ENCODE data around the gene ARHGAP29.

Gene ARHGAP29

GRCh38 chr1:94253456-94254017 lies 16.2 kb upstream of the ARHGAP29 start:
- H3K4me3 ChIP-seq (ENCODE audit: low read length), result no peak overlapping the region
- no peak overlapping the region for H2BK5ac ChIP-seq (ENCODE audit: low read length)
- H3K4ac ChIP-seq (ENCODE audit: low read depth, low read length), result no peak overlapping the region
- H3K79me1 ChIP-seq (ENCODE audit: low read length), result no peaks in the 10 kb centered on the region
- no peak overlapping the region for H2BK15ac ChIP-seq (replicated peaks; ENCODE audit: low read depth)
- H3K56ac ChIP-seq (ENCODE audit: low read length), result no peak overlapping the region
- no peak overlapping the region for H4K5ac ChIP-seq (ENCODE audit: low read length)
- no peak overlapping the region for H3K4me2 ChIP-seq (ENCODE audit: low read length)
- no peak overlapping the region for H3K23ac ChIP-seq (ENCODE audit: low read length)
- H3K27me3 ChIP-seq (ENCODE audit: insufficient read depth, low read length, poor library complexity), result peaks cover 2% of the 10 kb centered on the region
- no peak overlapping the region for H2AK5ac ChIP-seq (ENCODE audit: low read length)
- no peak overlapping the region for H3K9ac ChIP-seq (ENCODE audit: low read length)
- H2BK120ac ChIP-seq (ENCODE audit: low read depth, low read length), result no peak overlapping the region
- WGBS (ENCODE audit: extremely low coverage, insufficient coverage, low lambda C conversion rate), result no CpG with 5 or more reads among the region's 9 CpGs
- H3K18ac ChIP-seq (ENCODE audit: low read length), result no peak overlapping the region
- H3K36me3 ChIP-seq (ENCODE audit: control insufficient read depth, insufficient read depth, low read length), result no peaks in the 10 kb centered on the region
- H3K79me2 ChIP-seq (ENCODE audit: control insufficient read depth, insufficient read depth, low read length), result no peaks in the 10 kb centered on the region
- H4K8ac ChIP-seq (ENCODE audit: low read depth, low read length), result no peak overlapping the region
- H3K27ac ChIP-seq (ENCODE audit: low read depth, low read length), result no peak overlapping the region
- no peaks in the 10 kb centered on the region for H3K4me1 ChIP-seq (ENCODE audit: control insufficient read depth, low read depth, low read length)
- DNase-seq, result no peak

GRCh38 chr1:94250341-94250740 lies 13.0 kb upstream of the ARHGAP29 start:
- H2BK15ac ChIP-seq (replicated peaks; ENCODE audit: low read depth), result no peak overlapping the region
- H3K27me3 ChIP-seq (ENCODE audit: insufficient read depth, low read length, poor library complexity), result peaks cover 4% of the 10 kb centered on the region
- peak; percentile 7 for DNase-seq
- no peaks in the 10 kb centered on the region for H3K36me3 ChIP-seq (ENCODE audit: control insufficient read depth, insufficient read depth, low read length)
- H3K4me2 ChIP-seq (ENCODE audit: low read length), result no peak overlapping the region
- WGBS (ENCODE audit: extremely low coverage, insufficient coverage, low lambda C conversion rate), result no CpG with 5 or more reads among the region's 3 CpGs
- H2AK5ac ChIP-seq (ENCODE audit: low read length), result no peak overlapping the region
- H3K18ac ChIP-seq (ENCODE audit: low read length), result no peak overlapping the region
- no peak overlapping the region for H2BK120ac ChIP-seq (ENCODE audit: low read depth, low read length)
- H3K4me1 ChIP-seq (ENCODE audit: control insufficient read depth, low read depth, low read length), result no peaks in the 10 kb centered on the region
- no peak overlapping the region for H3K9ac ChIP-seq (ENCODE audit: low read length)
- no peak overlapping the region for H4K8ac ChIP-seq (ENCODE audit: low read depth, low read length)
- H3K23ac ChIP-seq (ENCODE audit: low read length), result no peak overlapping the region
- H4K5ac ChIP-seq (ENCODE audit: low read length), result no peak overlapping the region
- H3K4me3 ChIP-seq (ENCODE audit: low read length), result no peak overlapping the region
- no peak overlapping the region for H3K56ac ChIP-seq (ENCODE audit: low read length)
- no peaks in the 10 kb centered on the region for H3K79me2 ChIP-seq (ENCODE audit: control insufficient read depth, insufficient read depth, low read length)
- no peak overlapping the region for H3K27ac ChIP-seq (ENCODE audit: low read depth, low read length)
- no peak overlapping the region for H3K4ac ChIP-seq (ENCODE audit: low read depth, low read length)
- no peak overlapping the region for H2BK5ac ChIP-seq (ENCODE audit: low read length)
- no peaks in the 10 kb centered on the region for H3K79me1 ChIP-seq (ENCODE audit: low read length)

- Histone ChIP-seq H3K4me3 (ENCODE audit: low read length) (no peak overlapping the region), H4K5ac (ENCODE audit: low read length) (no peak overlapping the region), H2BK5ac (ENCODE audit: low read length) (no peak overlapping the region), H3K4me2 (ENCODE audit: low read length) (no peak overlapping the region), H3K27me3 (ENCODE audit: insufficient read depth, low read length, poor library complexity) (peaks cover 2% of the 10 kb centered on the region), H3K18ac (ENCODE audit: low read length) (no peak overlapping the region), H3K4me1 (ENCODE audit: control insufficient read depth, low read depth, low read length) (no peaks in the 10 kb centered on the region), H3K56ac (ENCODE audit: low read length) (no peak overlapping the region), H3K4ac (ENCODE audit: low read depth, low read length) (no peak overlapping the region), H3K79me1 (ENCODE audit: low read length) (no peaks in the 10 kb centered on the region), H3K23ac (ENCODE audit: low read length) (no peak overlapping the region), H3K9ac (ENCODE audit: low read length) (no peak overlapping the region), H3K27ac (ENCODE audit: low read depth, low read length) (no peak overlapping the region), H3K36me3 (ENCODE audit: control insufficient read depth, insufficient read depth, low read length) (no peaks in the 10 kb centered on the region), H2BK120ac (ENCODE audit: low read depth, low read length) (no peak overlapping the region), H2BK15ac (replicated peaks; ENCODE audit: low read depth) (no peak overlapping the region), H3K79me2 (ENCODE audit: control insufficient read depth, insufficient read depth, low read length) (no peaks in the 10 kb centered on the region), H4K8ac (ENCODE audit: low read depth, low read length) (no peak overlapping the region), H2AK5ac (ENCODE audit: low read length) (no peak overlapping the region)
- no CpG with 5 or more reads among the region's 11 CpGs for WGBS (ENCODE audit: extremely low coverage, insufficient coverage, low lambda C conversion rate)
- DNase-seq, result no peak
Observed at GRCh38 chr1:94248956-94249688, 11.7 kb upstream of the ARHGAP29 start.

GRCh38 chr1:94247138-94248094 lies 10.0 kb upstream of the ARHGAP29 start:
- Histone ChIP-seq H3K4me3 (ENCODE audit: low read length) (peak overlapping the region; percentile 63), H4K8ac (ENCODE audit: low read depth, low read length) (no peak overlapping the region), H3K4me2 (ENCODE audit: low read length) (peak overlapping the region; percentile 85), H3K27me3 (ENCODE audit: insufficient read depth, low read length, poor library complexity) (peaks cover 2% of the 10 kb centered on the region), H4K5ac (ENCODE audit: low read length) (no peak overlapping the region), H2BK120ac (ENCODE audit: low read depth, low read length) (no peak overlapping the region), H2AK5ac (ENCODE audit: low read length) (no peak overlapping the region), H2BK15ac (replicated peaks; ENCODE audit: low read depth) (no peak overlapping the region), H3K27ac (ENCODE audit: low read depth, low read length) (no peak overlapping the region), H3K23ac (ENCODE audit: low read length) (no peak overlapping the region), H3K36me3 (ENCODE audit: control insufficient read depth, insufficient read depth, low read length) (no peaks in the 10 kb centered on the region), H3K79me2 (ENCODE audit: control insufficient read depth, insufficient read depth, low read length) (no peaks in the 10 kb centered on the region), H3K79me1 (ENCODE audit: low read length) (no peaks in the 10 kb centered on the region), H3K56ac (ENCODE audit: low read length) (peak overlapping the region; percentile 87), H3K18ac (ENCODE audit: low read length) (no peak overlapping the region), H3K4ac (ENCODE audit: low read depth, low read length) (peak overlapping the region; percentile 42), H3K4me1 (ENCODE audit: control insufficient read depth, low read depth, low read length) (no peaks in the 10 kb centered on the region), H3K9ac (ENCODE audit: low read length) (peak overlapping the region; percentile 75), H2BK5ac (ENCODE audit: low read length) (no peak overlapping the region)
- no CpG with 5 or more reads among the region's 103 CpGs for WGBS (ENCODE audit: extremely low coverage, insufficient coverage, low lambda C conversion rate)
- peak; percentile 90 for DNase-seq

GRCh38 chr1:94246692-94247137 lies 9.3 kb upstream of the ARHGAP29 start:
- Histone ChIP-seq H4K5ac (ENCODE audit: low read length) (no peak overlapping the region), H3K9ac (ENCODE audit: low read length) (peak overlapping the region; percentile 75), H3K56ac (ENCODE audit: low read length) (peak overlapping the region; percentile 87), H3K4me2 (ENCODE audit: low read length) (peak overlapping the region; percentile 85), H3K79me1 (ENCODE audit: low read length) (no peaks in the 10 kb centered on the region), H3K4me3 (ENCODE audit: low read length) (peak overlapping the region; percentile 63), H2BK120ac (ENCODE audit: low read depth, low read length) (peak overlapping the region; percentile 47), H2AK5ac (ENCODE audit: low read length) (no peak overlapping the region), H3K27me3 (ENCODE audit: insufficient read depth, low read length, poor library complexity) (peaks cover 2% of the 10 kb centered on the region), H3K79me2 (ENCODE audit: control insufficient read depth, insufficient read depth, low read length) (no peaks in the 10 kb centered on the region), H2BK5ac (ENCODE audit: low read length) (no peak overlapping the region), H3K18ac (ENCODE audit: low read length) (no peak overlapping the region), H3K27ac (ENCODE audit: low read depth, low read length) (no peak overlapping the region), H2BK15ac (replicated peaks; ENCODE audit: low read depth) (no peak overlapping the region), H3K36me3 (ENCODE audit: control insufficient read depth, insufficient read depth, low read length) (no peaks in the 10 kb centered on the region), H3K4ac (ENCODE audit: low read depth, low read length) (no peak overlapping the region), H3K4me1 (ENCODE audit: control insufficient read depth, low read depth, low read length) (no peaks in the 10 kb centered on the region), H3K23ac (ENCODE audit: low read length) (no peak overlapping the region), H4K8ac (ENCODE audit: low read depth, low read length) (no peak overlapping the region)
- peak; percentile 33 for DNase-seq
- no CpG with 5 or more reads among the region's 11 CpGs for WGBS (ENCODE audit: extremely low coverage, insufficient coverage, low lambda C conversion rate)
